Esophagus squamous epithelium (tissue), 5 donors: ENCODE results near the gene ADGRD1. TPM values are rescaled to one million over a fixed set of nuclear protein-coding genes. Genes with fewer than 3 reads are reported as not detected.

Experiments
- DNase-seq: peaks from one replicate; lab custom pipeline; 2025; lab: John Stamatoyannopoulos, UW
- H3K27ac ChIP-seq, 4 donors: fragments of 200-600 bp; sonication (generic); one replicate each; pipeline ENCODE4 v1.5.1; 2016 to 2019; ENCODE audit warnings: mild to moderate bottlenecking in 1 of 4
- H3K27me3 ChIP-seq, 4 donors: fragments of 200-600 bp; sonication (generic); 1 replicate in 3 of 4; 2 replicates in 1 of 4; pipeline versions ENCODE4 v1.5.1 to v1.6.0; 2017 to 2021; ENCODE audit warnings: antibody characterized with exemption in 1 of 4
- H3K36me3 ChIP-seq, 3 donors: fragments of 200-600 bp; sonication (generic); one replicate each; pipeline ENCODE4 v1.5.1; 2016 to 2019
- H3K4me1 ChIP-seq, 3 donors: fragments of 200-600 bp; sonication (generic); one replicate each; pipeline ENCODE4 v1.5.1; 2017 to 2019
- H3K4me3 ChIP-seq, 4 donors: fragments of 200-600 bp; sonication (generic); 1 replicate in 3 of 4; 2 replicates in 1 of 4; pipeline ENCODE4 v1.5.1; 2016 to 2019; ENCODE audit warnings: mild to moderate bottlenecking in 2 of 4, moderate library complexity in 1 of 4
- H3K9me3 ChIP-seq, 3 donors: fragments of 200-600 bp; sonication (generic); one replicate each; pipeline ENCODE4 v1.5.1; 2016 to 2019
- POLR2A ChIP-seq, 4 donors: fragments of 450-650 bp; IDR thresholded peaks; one replicate each; pipeline ENCODE4 v1.6.1; 2017; ENCODE audit warnings: antibody characterized with exemption in 4 of 4, mild to moderate bottlenecking in 4 of 4, moderate library complexity in 3 of 4
- WGBS, 2 donors: methylation state at CpG; one replicate each; pipeline ENCODE4 v1.1.5; 2018; 5-methylcytosine and 5-hydroxymethylcytosine counted together
- intact Hi-C: fragments of 100-400 bp; cut with DNase I; formaldehyde crosslinking; loops from one replicate; pipeline ENCODE4 v1.15.0; 2022
- total RNA-seq, 4 donors: library from RNA; depleted of rRNA; stranded (reverse); fragments of >200 nt; gene quantifications; one replicate each; pipeline ENCODE4 v1.1.0, GENCODE V29; 2016
- TF ChIP-seq, protein P1 (sequence below), 6 experiments: fragments of 450-650 bp in 4 of 6; fragments of 200-600 bp in 2 of 6; sonication (generic) in 2 of 6; IDR thresholded peaks; one replicate each; pipeline ENCODE4 v1.5.1; 2016 to 2019; ENCODE audit warnings: antibody characterized with exemption in 6 of 6, mild to moderate bottlenecking in 4 of 6, moderate library complexity in 4 of 6
- donor health status: DM: yes; HTN: yes; CAD: no.

ADGRD1 gene
- total RNA-seq, 4 donors from 2014 or later = 2.2 to 28.2 (median 8.8) TPM

DNA sequence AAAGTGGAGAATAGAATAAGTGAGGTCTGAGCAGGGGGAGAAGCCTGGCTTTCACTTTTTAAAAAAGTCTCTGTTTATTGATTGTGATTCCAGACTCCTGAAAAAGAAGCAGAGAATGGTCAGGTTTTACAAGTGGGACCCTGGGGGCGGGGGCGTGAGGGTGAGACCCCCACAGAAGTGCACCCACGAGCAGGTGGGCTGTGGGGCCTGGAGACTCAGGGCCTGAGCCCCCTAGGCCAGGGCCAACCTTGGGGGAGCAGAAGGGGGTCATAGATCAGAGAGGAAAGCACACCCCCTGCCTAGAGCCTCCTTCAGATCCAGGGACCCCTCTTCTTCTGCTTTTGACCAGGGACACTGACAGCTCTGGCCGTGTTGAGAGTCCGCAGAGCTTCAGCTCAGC, 180.3 kb downstream of the ADGRD1 start:
- TF ChIP-seq, protein P1, sequence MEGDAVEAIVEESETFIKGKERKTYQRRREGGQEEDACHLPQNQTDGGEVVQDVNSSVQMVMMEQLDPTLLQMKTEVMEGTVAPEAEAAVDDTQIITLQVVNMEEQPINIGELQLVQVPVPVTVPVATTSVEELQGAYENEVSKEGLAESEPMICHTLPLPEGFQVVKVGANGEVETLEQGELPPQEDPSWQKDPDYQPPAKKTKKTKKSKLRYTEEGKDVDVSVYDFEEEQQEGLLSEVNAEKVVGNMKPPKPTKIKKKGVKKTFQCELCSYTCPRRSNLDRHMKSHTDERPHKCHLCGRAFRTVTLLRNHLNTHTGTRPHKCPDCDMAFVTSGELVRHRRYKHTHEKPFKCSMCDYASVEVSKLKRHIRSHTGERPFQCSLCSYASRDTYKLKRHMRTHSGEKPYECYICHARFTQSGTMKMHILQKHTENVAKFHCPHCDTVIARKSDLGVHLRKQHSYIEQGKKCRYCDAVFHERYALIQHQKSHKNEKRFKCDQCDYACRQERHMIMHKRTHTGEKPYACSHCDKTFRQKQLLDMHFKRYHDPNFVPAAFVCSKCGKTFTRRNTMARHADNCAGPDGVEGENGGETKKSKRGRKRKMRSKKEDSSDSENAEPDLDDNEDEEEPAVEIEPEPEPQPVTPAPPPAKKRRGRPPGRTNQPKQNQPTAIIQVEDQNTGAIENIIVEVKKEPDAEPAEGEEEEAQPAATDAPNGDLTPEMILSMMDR (IDR thresholded peaks at IDR 0.05) = no peak
- TF ChIP-seq POLR2A (IDR thresholded peaks at IDR 0.05) = no peak
- no peak overlapping the region for H3K4me3 ChIP-seq
- WGBS, 2 donors = 56 to 58% methylated on average over 4 to 5 of the region's 5 CpGs
- H3K4me1 ChIP-seq = peaks cover 7 to 15% (median 8%) of the 10 kb centered on the region in 3 donors
- no peaks in the 10 kb centered on the region for H3K36me3 ChIP-seq
- no peak overlapping the region for H3K27ac ChIP-seq
- no peak for DNase-seq
- H3K9me3 ChIP-seq = no peaks in the 10 kb centered on the region
- peaks cover 0 to 18% (median 0%) of the 10 kb centered on the region in 4 donors for H3K27me3 ChIP-seq
- intact Hi-C loops = loop anchor here (5.0 kb wide), 1 partner anchor 217 kb away; no protein-coding TSS in a partner anchor

DNA sequence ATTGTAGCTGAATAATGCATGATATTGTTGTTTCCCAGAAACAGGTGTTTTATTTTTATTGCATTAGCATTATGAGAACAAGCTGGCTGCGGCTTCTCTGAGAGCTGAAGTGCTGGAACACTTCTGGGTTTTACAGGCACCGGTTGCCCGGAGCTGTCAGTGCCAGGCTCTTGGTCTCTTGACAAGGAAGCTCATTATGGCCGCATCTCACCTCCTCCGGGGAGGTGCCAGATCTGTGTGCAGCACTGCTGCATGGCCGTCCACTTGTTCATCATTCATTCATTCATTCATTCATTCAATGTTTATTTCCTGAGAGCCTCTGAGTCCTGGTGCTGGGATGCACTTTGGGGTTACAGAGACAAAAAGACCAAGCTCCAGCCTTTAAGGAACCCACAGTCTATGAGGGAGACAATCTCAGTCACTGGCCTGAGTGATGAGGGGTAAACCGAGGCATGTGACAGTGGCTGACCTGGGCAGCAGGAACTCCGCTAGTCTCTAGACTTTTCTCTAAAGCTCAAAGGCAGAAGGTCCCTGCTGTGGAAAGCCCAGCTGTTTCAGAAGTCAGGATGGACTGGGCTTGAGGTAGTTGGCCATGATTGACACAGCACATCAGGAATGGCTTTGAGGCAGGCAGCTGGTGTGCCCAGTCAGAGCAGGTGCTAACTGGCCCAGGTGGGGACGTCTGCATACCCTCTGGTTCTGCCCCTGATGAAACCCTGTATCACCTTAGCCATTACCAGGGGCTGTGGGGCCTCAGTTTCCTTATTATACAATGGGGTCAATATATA, 181.0 kb downstream of the ADGRD1 start:
- no peak overlapping the region for H3K4me3 ChIP-seq
- peaks cover 0 to 18% (median 0%) of the 10 kb centered on the region in 4 donors for H3K27me3 ChIP-seq
- intact Hi-C loops = loop anchor here (5.0 kb wide), 1 partner anchor 217 kb away; no protein-coding TSS in a partner anchor
- no peaks in the 10 kb centered on the region for H3K9me3 ChIP-seq
- TF ChIP-seq, protein P1 (IDR thresholded peaks at IDR 0.05) = no peak
- TF ChIP-seq POLR2A (IDR thresholded peaks at IDR 0.05) = no peak
- H3K36me3 ChIP-seq = no peaks in the 10 kb centered on the region
- peaks cover 7 to 15% (median 8%) of the 10 kb centered on the region in 3 donors for H3K4me1 ChIP-seq
- no peak for DNase-seq
- WGBS, 2 donors = 68 to 80% methylated on average over 6 to 7 of the region's 9 CpGs
- no peak overlapping the region for H3K27ac ChIP-seq

DNA sequence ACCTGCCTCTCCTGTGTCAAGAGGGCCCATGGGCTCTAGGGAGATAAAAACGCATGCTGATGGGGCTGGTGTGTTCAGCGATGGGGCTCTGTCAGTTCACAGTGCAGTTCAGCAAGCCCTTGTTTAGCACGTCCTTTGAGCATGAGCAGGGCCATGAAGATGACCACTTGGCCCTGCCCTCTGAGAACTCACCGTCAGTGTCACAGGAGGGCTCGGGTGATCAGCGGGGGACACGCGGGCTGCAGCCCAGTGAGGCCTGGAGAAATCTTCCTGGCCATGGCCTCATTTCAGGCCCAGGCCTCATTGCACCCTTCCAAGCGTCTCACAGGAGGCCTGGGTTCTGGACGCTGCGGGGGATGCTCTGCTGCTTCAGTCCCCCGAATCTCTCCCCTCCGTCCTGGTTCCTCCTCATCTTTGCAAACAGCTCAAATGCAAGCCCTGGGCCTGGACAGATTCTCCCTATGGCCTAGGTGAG, 181.6 kb downstream of the ADGRD1 start:
- intact Hi-C loops = no loop called here

DNA sequence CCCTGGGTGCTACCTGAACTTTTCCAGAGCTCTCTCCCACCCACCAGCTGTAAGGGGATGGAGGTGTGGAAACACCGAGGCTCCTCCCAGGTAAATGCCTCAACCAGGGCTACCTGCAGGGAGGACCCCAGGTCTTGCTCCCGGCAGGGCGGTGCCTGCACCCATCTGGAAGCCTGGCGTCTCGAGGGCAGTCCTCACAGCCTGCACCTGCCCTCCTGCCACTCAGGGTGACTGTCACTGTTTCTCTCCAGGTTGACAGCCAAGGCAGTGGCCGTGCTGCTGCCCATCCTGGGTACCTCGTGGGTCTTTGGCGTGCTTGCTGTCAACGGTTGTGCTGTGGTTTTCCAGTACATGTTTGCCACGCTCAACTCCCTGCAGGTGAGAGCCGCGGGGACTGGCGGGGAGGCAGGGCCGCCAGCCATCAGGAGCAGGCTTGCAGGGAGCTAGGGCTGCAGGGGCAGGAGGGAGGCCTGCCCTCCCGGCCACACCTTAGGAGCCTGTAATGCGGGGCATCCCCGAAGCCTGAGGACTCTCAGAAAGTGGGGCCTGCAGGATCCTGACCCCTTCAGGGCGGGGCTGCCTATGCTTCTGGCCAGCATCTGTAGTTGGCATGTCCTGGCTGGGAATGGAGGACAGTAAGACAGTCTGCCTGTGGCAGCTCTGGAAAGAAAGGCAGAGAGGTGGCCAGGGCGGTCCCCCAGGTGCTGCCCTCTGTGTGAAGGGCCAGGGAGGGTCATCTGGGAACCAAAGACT, 182.3 kb downstream of the ADGRD1 start:
- 76 to 93% methylated on average over 5 of the region's 19 CpGs for WGBS, 2 donors
- Histone ChIP-seq H3K27ac (no peak overlapping the region), H3K4me3 (no peak overlapping the region), H3K36me3 (no peaks in the 10 kb centered on the region), H3K27me3 (peaks cover 0 to 18% (median 0%) of the 10 kb centered on the region in 4 donors), H3K9me3 (no peaks in the 10 kb centered on the region), H3K4me1 (peaks cover 7 to 15% (median 8%) of the 10 kb centered on the region in 3 donors)
- TF ChIP-seq POLR2A (IDR thresholded peaks at IDR 0.05) = no peak
- TF ChIP-seq, protein P1 (IDR thresholded peaks at IDR 0.05) = no peak
- DNase-seq = no peak
- intact Hi-C loops = no loop called here

More for the DNA sequence above, 181.6 kb downstream of the ADGRD1 start:
- Histone ChIP-seq H3K27ac (no peak overlapping the region), H3K4me1 (peaks cover 7 to 15% (median 8%) of the 10 kb centered on the region in 3 donors), H3K36me3 (no peaks in the 10 kb centered on the region), H3K9me3 (no peaks in the 10 kb centered on the region), H3K4me3 (no peak overlapping the region), H3K27me3 (peaks cover 0 to 18% (median 0%) of the 10 kb centered on the region in 4 donors)
- no peak for DNase-seq
- TF ChIP-seq, protein P1 (IDR thresholded peaks at IDR 0.05) = no peak
- TF ChIP-seq POLR2A (IDR thresholded peaks at IDR 0.05) = no peak
- 86 to 89% methylated on average over 2 to 12 of the region's 13 CpGs for WGBS, 2 donors
